Suprapubic skin (tissue), 4 donors: ENCODE measurements around the gene FLNB. TPM values are rescaled to one million over a fixed set of nuclear protein-coding genes. Genes with fewer than 3 reads are reported as not detected.

ENCODE experiments used
- DNase-seq, 2 donors: peaks; one replicate each; pipeline ENCODE4 v3.0.0-alpha.2; 2019; ENCODE audit warnings: low spot score in 2 of 2
- H3K27ac ChIP-seq: fragments of 200-600 bp; sonication (generic); one replicate; pipeline ENCODE4 v1.5.1; 2019
- H3K27me3 ChIP-seq: fragments of 200-600 bp; sonication (generic); one replicate; pipeline ENCODE4 v1.5.1; 2019
- H3K36me3 ChIP-seq: fragments of 200-600 bp; sonication (generic); one replicate; pipeline ENCODE4 v1.5.1; 2019
- H3K4me1 ChIP-seq: fragments of 200-600 bp; sonication (generic); one replicate; pipeline ENCODE4 v1.5.1; 2019
- H3K4me3 ChIP-seq: fragments of 200-600 bp; sonication (generic); one replicate; pipeline ENCODE4 v1.5.1; 2019; ENCODE audit warnings: mild to moderate bottlenecking
- H3K9me3 ChIP-seq: fragments of 200-600 bp; sonication (generic); one replicate; pipeline ENCODE4 v1.5.1; 2019
- EP300 ChIP-seq: sonication (generic); formaldehyde crosslinking; IDR thresholded peaks from one replicate; pipeline ENCODE4 v1.6.1; 2017; ENCODE audit warnings: antibody characterized with exemption
- POLR2A ChIP-seq, 2 donors: fragments of 450-650 bp; IDR thresholded peaks; one replicate each; pipeline ENCODE4 v1.6.1; 2017; ENCODE audit warnings: antibody characterized with exemption in 2 of 2, mild to moderate bottlenecking in 2 of 2, moderate library complexity in 2 of 2
- POLR2AphosphoS5 ChIP-seq, 3 donors: sonication (generic); formaldehyde crosslinking; IDR thresholded peaks; one replicate each; pipeline ENCODE4 v1.6.1; 2017; ENCODE audit warnings: antibody characterized with exemption in 3 of 3
- WGBS: methylation state at CpG from one replicate; pipeline ENCODE4 v1.1.5; 2018; 5-methylcytosine and 5-hydroxymethylcytosine counted together
- total RNA-seq, 4 donors: library from RNA; depleted of rRNA; stranded (reverse); fragments of >200 nt; gene quantifications; one replicate each; pipeline ENCODE4 v1.1.0, GENCODE V29; 2016
- TF ChIP-seq, protein P1 (sequence below), 2 donors: fragments of 200-600 bp in 1 of 2; fragments of 450-650 bp in 1 of 2; sonication (generic) in 1 of 2; IDR thresholded peaks; one replicate each; pipeline ENCODE4 v1.5.1; 2016 to 2019; ENCODE audit warnings: antibody characterized with exemption in 2 of 2, mild to moderate bottlenecking in 1 of 2, moderate library complexity in 1 of 2

Gene FLNB
- total RNA-seq, 4 donors from 2014 or later: 143 to 186 (median 150) TPM

DNA sequence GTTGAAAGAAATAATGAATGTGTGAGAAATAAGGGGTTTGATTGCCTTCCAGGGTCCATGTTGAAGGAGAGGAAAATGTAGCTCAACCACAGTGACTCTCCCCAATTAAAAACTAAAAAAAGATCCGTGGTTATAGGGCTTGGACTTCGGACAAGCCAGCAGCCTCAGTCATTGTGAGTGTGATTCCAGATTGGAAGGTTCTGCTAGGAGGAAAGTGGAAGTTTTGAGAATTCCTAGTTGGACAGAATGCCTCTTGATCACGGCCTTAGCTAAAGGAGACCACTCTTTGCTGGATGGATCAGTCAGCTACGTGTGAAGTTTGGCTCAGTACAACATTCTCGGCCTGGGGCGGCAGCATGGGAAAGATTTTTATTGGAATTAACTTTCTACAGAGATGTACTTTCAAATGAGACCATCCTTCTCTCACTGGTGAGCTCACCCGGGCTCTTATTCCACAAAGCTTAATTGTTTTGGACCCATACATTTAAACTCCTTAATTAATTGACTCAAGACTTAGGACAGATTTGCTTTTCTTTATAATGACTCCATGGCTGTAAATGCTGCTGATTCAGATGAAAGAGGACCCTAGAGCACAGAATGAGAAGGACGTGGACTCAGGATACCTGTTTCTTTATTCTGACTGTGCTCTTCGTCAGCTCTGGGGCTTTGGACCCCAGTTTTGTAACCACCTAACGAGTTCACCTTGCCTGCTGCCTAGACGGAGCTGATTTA lies 27.5 kb downstream of the FLNB start:
- H3K9me3 ChIP-seq: no peaks in the 10 kb centered on the region
- DNase-seq: no peak
- WGBS: 67% methylated on average over 11 of the region's 11 CpGs
- TF ChIP-seq POLR2AphosphoS5 (IDR thresholded peaks at IDR 0.05): no peak
- no peak for TF ChIP-seq EP300
- TF ChIP-seq POLR2A (IDR thresholded peaks at IDR 0.05): no peak
- TF ChIP-seq, protein P1, sequence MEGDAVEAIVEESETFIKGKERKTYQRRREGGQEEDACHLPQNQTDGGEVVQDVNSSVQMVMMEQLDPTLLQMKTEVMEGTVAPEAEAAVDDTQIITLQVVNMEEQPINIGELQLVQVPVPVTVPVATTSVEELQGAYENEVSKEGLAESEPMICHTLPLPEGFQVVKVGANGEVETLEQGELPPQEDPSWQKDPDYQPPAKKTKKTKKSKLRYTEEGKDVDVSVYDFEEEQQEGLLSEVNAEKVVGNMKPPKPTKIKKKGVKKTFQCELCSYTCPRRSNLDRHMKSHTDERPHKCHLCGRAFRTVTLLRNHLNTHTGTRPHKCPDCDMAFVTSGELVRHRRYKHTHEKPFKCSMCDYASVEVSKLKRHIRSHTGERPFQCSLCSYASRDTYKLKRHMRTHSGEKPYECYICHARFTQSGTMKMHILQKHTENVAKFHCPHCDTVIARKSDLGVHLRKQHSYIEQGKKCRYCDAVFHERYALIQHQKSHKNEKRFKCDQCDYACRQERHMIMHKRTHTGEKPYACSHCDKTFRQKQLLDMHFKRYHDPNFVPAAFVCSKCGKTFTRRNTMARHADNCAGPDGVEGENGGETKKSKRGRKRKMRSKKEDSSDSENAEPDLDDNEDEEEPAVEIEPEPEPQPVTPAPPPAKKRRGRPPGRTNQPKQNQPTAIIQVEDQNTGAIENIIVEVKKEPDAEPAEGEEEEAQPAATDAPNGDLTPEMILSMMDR (IDR thresholded peaks at IDR 0.05): no peak
- no peaks in the 10 kb centered on the region for H3K27me3 ChIP-seq
- H3K4me3 ChIP-seq: no peak overlapping the region
- peak overlapping the region; percentile 10 for H3K27ac ChIP-seq
- H3K4me1 ChIP-seq: peaks cover 37% of the 10 kb centered on the region
- no peaks in the 10 kb centered on the region for H3K36me3 ChIP-seq

DNA sequence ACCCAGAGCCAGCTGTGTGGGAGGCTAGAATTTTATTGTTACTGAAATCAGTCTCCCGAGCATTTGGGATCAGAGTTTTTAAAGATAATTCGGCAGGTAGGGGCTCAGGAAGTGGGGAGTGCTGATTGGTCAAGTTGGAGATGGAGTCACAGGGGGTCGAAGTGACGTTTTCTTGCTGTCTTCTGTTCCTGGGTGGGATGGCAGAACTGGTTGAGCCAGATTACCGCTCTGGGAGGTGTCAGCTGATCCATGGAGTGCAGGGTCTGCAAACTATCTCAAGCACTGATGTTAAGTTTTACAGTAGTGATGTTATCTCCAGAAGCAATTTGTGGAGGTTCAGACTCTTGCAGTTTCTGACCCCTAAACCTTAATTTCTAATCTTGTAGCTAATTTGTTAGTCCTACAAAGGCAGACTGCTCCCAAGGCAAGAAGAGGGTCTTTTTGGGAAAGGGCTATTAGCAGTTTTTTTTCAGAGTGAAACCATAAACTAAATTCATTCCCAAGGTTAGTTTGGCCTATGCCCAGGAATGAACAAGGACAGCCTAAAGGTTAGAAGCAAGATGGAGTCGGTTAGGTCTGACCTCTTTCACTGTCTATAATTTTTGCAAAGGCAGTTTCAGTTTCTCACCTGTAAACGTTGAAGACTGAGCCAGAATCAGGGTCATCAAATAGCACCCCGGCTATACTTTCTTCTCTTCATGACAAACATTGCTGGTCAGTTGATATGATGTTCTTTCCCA lies 28.2 kb downstream of the FLNB start:
- Histone ChIP-seq H3K4me3 (no peak overlapping the region), H3K36me3 (no peaks in the 10 kb centered on the region), H3K27ac (peak overlapping the region; percentile 10), H3K27me3 (no peaks in the 10 kb centered on the region), H3K4me1 (peaks cover 45% of the 10 kb centered on the region), H3K9me3 (no peaks in the 10 kb centered on the region)
- 59% methylated on average over 8 of the region's 8 CpGs for WGBS
- no peak for TF ChIP-seq POLR2A (IDR thresholded peaks at IDR 0.05)
- TF ChIP-seq, protein P1 (IDR thresholded peaks at IDR 0.05): no peak
- TF ChIP-seq EP300: no peak
- no peak for TF ChIP-seq POLR2AphosphoS5 (IDR thresholded peaks at IDR 0.05)
- no peak for DNase-seq

DNA sequence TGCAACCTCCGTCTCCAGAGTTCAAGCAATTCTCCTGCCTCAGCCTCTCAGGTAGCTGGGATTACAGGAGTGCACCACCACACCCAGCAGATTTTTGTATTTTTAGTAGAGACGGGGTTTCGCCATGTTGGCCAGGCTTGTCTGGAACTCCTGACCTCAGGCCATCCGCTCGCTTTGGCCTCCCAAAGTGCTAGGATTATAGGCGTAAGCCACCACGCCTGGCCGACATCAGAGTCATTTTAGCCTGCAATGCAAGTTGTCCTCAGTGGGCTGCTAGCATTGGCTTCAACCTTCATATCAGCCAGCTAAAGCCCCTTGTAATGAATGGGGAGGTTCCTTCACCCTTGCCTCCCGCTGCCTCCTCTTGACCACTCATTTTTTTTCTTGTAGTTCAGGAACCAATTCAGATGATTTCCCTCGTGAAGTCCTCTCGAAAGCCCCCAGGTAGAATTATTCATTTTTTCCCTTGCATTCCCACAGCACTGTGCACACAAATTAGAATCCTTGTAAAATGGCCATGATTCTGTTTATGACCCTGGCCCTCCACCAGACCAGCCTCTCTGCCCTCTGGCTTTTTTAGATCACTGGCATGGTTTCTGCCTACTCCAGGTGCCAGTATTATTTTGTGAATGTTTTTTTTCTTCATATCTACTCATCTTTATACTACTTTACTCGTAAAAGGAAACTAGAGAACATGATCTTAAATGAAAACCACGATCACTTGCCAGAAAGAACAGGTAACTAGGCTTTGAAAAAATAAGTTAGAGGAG lies 29.1 kb downstream of the FLNB start:
- TF ChIP-seq, protein P1 (IDR thresholded peaks at IDR 0.05): no peak
- TF ChIP-seq POLR2A (IDR thresholded peaks at IDR 0.05): no peak
- no peak for TF ChIP-seq EP300
- no peak for TF ChIP-seq POLR2AphosphoS5 (IDR thresholded peaks at IDR 0.05)
- no peaks in the 10 kb centered on the region for H3K27me3 ChIP-seq
- DNase-seq: no peak
- H3K27ac ChIP-seq: no peak overlapping the region
- H3K9me3 ChIP-seq: no peaks in the 10 kb centered on the region
- WGBS: 84% methylated on average over 13 of the region's 13 CpGs
- H3K4me3 ChIP-seq: no peak overlapping the region
- H3K4me1 ChIP-seq: peaks cover 53% of the 10 kb centered on the region
- no peaks in the 10 kb centered on the region for H3K36me3 ChIP-seq

DNA sequence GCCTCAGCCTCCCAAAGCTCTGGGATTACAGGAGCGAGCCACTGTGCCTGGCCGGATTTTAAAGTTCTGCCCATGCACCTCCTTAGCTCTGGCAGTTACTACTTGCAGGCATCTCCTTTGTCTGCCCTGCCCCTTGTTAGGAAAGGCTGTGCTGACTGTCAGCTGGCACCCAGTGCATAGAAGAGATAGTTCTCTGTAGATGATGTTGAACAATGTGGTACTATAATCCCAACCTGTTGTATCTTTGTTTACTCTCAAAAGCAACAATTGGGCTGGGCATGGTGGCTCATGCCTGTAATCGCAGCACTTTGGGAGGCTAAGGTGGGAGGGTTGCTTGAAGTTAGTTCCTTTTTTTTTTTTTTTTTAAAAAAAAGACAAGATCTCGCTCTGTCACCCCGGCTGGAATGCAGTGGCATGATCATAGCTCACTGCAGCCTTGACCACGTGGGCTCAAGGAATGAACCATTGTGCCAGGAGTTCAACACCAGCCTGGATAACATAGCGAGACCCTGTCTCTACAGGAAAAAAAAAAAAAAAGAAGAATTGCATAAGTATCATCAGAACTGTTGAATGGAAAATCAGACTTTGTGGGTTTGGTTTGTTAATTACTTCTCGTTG lies 30.6 kb downstream of the FLNB start:
- Histone ChIP-seq H3K36me3 (no peaks in the 10 kb centered on the region), H3K4me1 (peaks cover 67% of the 10 kb centered on the region)
- 80% methylated on average over 8 of the region's 8 CpGs for WGBS

More for the DNA sequence above, 30.6 kb downstream of the FLNB start:
- TF ChIP-seq POLR2AphosphoS5 (IDR thresholded peaks at IDR 0.05) (no peak), POLR2A (IDR thresholded peaks at IDR 0.05) (no peak), EP300 (no peak)
- TF ChIP-seq, protein P1 (IDR thresholded peaks at IDR 0.05): no peak
- no peak for DNase-seq
- no peaks in the 10 kb centered on the region for H3K27me3 ChIP-seq
- H3K4me3 ChIP-seq: no peak overlapping the region
- H3K9me3 ChIP-seq: no peaks in the 10 kb centered on the region
- no peak overlapping the region for H3K27ac ChIP-seq
